NCI-H82 treated with DMSO at 0.1 percent for 48 hours (cell line): ENCODE measurements around the gene PGPEP1.
"Not testable (repeated sequence)": the region's sequence is repeated elsewhere in the genome, so short reads cannot be mapped to it uniquely, and the experiment has no call there.

Experiments used
- DNase-seq: peaks from one replicate; lab custom pipeline; 2025; ENCODE audit not compliant: unreplicated experiment; lab: John Stamatoyannopoulos, UW

Gene PGPEP1

DNA sequence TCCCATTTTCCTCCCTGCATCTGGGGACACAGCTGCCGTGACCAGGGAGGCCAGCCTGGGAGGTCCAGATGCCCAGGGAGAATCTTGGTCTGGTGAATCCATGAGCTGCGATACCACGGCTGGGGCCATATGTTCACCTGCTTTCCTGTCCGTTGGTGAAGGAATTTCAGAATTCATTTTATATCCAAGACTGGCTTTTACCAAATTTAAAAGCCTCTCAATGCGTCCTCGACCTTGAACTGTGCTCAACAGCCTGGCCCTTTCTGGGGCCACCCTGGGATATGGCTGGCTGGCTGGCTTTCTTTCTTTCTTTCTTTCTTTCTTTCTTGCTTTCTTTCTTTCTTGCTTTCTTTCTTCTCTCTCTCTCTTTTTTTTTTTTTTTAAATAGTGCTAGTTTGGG is 23.4 kb downstream of the PGPEP1 start:
- no peak for DNase-seq

DNA sequence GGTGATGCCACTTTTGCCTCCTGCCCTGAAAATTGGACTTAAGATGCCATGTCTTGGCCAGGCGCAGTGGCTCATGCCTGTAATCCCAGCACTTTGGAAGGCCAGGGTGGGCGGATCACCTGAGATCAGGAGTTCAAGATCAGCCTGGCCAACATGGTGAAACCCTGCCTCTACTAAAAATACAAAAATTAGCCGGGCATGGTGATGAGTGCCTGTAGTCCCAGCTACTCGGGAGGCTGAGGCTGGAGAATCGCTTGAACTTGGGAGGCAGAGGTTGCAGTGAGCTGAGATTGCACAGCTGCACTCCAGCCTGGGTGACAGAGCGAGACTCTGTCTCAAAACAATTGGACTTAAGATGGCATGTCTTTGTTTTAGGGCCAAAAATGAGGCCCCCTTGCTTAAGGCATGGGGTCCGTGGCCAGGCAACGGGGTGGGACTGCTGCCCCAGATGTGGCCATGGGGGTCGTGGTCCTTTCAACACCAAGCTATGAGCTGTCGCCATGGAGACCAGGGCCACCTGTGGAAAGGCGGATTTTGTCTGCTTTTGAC is 24.0 kb downstream of the PGPEP1 start:
- not testable (repeated sequence) for DNase-seq

DNA sequence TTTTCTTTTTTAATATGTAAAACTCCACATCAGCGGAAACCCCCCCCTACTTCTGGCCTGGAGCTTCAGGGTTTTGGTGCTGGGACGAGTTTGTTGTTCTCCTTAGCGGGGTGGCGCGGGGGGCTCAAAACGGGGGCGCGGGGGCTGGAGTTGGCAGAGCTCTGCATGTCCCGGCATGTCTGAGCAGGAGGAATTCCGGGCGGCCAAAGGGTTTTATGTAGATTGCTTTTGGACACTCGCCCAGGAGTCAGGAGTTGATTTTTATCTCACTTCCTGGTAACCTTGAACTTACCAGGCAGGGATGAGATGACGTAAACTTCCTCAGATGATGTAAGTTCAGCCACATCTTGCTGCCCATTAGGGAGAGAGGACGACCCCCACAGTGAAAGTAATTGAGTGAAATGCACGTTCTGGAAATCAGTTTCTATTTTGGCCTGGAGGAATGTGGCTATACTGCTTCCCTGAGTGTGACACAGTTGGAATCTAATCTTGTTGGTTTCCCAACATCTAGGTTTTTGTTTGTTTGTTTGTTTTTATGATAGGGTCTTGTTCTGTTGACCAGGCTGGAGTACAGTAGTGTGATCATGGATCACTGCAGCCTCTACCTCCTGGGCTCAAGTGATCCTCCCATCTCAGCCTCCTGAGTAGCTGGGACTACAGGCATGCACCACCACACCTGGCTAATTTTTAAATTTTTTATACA is 24.6 kb downstream of the PGPEP1 start:
- no peak for DNase-seq

DNA sequence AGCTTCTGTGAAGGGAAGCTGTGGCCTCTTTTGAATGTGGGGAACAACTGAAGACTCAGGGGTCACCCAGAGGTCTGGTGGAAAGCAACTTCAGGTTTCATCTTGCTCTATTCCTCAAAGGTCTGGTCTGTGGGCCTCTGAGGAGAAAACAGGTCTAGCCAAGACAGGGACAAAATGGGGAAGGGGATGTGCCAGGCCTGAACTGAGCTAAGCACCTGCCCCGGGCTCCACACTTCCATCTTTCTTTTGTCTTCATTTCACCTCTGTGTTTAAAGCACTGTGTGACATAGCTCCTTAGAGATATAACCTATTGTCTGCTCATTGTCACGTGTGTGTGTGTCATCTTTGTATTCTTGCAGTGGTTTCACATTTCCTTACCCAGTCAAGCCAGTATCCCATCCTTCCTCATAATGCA is 25.6 kb downstream of the PGPEP1 start:
- DNase-seq, result no peak

DNA sequence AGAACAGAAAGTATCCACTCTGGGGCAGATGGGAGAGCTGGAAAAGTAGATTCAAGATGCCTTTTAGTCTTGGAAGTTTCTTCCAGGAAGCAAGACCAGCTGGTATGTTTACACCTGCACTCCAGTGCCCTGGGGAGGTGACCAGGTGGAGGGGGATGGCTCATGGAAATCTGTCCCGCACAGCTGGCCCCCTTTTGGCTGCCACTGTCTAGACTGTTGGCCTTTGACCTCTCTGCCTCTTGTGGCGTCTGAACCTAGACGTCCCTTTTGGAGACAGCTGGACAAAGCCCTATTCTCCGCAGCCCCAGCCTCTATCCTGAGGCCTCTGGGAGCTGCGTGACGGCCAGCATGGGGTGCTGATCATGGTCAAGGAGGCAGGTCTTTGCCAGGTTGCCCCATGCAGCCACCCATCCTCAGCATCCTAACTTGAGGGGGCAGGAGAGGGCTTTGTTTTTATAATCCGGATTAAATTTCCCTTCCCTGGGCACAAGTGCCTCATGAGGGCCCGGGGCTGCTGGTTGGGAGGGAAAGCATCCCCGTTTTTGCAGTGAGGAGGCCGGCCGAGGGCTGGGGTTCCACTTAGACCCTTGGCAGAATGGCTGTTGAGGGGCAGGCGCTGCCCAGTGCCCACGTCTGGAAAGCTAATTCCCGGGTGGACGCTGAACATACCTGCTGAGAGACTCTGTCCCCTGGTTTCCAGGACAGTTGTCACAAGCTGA is 28.3 kb downstream of the PGPEP1 start:
- no peak for DNase-seq

DNA sequence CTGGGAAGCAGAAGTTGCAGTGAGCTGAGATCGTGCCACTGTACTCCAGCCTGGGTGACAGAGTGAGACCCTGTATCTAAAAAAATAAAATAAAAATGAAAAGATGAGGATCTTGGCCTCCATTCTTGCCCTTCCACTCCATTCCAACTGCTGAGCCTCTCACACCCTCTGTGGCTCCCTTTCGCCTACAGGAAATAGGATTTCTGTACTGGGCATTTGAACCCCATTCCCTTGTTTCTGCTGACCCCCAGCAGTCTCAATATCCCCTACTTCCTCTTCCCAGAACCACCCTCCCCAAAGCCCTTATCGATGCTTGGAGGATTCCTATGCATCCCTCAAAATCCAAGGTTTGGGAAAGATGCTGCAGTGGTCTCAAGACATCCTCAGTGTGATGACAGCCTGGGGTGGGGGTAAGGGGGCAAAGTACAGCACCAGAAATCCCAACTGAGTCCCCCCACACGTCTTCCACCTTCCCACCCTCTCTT is 33.1 kb downstream of the PGPEP1 start:
- no peak for DNase-seq

DNA sequence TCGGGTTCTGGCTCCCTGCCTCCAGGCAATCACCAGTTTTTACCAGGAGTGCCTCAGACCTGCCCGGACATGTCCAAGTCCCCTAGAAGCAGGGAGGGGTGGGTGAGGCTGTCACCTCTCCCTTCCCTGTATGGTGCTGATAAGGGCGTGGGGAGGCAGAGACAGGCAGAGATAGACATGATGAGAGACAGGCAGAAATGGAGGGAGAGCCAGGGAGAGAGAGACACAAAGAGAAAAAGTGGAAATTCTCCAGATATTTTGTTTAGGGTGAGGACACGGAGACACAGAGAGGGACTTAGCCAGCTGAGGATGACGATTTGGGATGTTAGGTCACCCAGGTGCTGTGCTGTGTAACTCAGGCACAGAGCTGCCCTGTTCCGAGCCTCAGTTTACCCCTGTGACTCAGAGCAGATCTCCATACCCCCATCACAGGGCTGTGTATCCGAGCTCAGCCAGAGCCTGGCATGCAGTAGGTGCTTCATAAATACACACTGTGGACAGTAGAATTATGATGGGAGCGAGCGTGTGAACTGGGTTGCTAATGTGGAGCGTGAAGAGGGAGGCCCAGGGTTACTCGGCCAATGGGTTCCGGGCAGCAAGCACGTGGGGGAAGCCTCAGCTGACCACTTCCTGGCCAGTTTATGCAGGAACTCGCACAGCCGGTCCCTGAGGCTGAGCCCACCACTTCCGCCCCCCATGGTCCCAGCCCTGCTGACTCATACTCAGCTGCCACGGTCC is 33.7 kb downstream of the PGPEP1 start:
- no peak for DNase-seq

DNA sequence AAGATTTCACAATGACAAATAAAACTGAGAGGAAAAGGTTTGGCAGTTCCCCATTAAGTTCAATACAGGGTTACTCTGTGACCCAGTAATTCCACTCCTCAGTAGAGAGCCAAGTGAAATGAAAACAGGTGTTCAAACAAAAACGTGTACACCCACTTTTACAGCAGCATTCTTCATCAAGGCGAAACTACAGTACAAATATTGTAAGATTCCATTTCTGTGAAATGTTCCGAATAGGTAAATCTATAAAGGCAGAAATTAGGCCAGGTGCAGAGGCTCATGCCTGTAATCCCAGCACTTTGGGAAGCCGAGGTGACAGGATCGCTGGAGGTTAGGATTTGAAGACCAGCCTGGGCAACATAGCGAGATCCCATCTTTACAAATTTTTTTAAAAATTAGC is 36.6 kb downstream of the PGPEP1 start:
- DNase-seq, result no peak

DNA sequence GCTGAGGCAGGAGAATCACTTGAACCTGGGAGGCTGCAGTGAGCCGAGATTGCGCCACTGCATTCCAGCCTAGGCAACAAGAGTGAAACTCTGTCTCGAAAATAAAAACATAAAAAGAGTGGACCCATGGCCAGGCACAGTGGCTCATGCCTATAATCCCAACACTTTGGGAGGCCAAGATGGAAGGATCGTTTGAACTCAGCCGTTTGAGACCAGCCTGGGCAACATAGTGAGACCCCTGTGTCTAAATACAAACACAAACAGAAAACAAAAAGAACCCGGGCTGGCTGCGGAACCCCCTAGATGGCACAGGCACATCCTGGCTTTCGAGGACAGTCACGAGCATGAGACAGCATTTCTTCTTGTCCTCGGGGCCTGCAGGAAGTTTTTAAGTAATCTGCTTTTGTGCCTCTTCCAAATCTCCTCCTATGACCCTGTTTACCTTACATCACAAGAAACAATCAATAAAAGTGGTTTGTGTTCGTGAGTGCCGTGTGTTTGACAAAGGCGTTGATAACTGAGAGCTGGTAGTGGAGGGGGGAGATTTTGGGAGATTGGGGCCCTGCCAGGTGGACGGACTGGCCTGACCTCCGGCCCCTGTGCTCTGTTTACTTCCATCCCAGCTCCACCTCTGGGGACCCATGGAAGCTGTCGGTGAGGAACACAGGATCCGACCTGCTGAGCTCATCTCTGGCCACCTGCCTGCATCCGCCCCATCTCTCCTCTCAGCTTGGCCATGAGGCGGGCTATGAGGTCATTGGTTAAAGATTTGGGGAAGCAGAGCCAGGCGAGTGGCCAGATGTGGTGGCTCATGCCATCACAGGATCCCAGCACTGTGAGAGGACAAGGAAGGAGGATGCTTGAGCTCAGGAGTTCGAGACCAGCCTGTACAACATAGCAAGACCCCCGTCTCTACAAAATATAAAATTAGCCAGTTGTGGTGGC is 39.7 kb downstream of the PGPEP1 start:
- DNase-seq, result no peak

DNA sequence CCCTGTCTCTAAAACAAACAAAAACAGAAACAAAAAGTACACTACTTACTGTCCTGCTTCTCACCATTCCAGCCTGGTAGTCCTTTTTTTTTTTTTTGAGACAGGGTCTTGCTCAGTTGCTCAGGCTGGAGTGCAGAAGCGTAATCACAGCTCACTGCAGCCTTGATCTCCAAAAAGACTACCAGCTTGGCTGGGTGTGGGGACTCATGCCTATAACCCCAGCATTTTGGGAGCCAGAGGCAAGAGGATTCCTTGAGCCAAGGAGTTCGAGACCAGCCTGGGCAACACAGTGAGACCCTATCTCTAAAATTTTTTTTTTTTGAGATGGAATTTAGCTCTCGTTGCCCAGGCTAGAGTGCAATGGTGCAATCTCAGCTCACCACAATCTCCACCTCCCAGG is 40.4 kb downstream of the PGPEP1 start:
- no peak for DNase-seq

DNA sequence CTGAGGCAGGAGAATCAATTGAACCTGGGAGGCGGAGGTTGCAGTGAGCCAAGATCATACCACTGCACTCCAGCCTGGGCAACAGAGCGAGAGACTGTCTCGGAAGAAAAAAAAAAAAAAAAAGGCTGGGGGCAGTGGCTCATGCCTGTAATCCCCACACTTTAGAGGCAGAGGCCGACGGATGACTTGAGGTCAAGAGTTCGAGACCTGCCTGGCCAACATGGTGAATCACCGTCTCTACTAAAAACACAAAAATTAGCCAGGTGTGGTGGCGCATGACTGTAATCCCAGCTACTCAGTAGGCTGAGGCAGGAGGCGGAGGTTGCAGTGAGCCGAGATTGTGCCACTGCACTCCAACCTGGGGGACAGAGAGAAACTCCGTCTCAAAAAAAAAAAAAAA is 43.2 kb downstream of the PGPEP1 start:
- DNase-seq, result not testable (repeated sequence)

DNA sequence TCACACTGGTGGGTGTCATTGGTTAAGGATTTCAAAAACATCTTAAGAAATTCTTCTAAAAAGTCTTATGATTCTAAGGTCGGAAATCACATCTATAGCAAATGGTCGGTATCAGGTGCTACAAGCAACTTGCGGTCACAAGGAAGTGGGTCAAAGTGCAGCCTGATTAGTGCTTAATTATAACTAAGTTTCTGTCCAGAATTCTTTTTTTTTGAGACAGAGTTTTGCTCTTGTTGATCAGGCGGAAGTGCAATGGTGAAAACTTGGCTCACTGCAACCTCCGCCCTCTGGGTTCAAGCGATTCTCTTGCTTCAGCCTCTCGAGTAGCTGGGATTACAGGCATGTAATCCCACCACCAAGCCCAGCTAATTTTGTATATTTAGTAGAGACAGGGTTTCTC is 44.4 kb downstream of the PGPEP1 start:
- no peak for DNase-seq

DNA sequence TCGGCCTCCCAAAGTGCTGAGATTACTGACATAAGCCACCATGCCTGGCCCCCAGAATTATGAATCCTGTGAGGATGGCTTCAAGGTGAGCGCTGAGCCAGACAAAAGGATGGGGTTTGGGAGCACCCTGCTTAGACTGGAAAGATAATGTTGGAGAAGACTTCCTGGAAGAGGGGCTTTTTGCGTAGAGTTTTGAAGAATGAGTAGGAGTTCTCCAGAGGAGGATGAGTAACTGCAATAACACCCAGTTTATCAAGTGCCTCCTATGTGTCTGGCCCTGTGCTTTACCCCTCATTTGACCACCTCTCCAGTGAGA is 44.9 kb downstream of the PGPEP1 start:
- DNase-seq, result no peak

DNA sequence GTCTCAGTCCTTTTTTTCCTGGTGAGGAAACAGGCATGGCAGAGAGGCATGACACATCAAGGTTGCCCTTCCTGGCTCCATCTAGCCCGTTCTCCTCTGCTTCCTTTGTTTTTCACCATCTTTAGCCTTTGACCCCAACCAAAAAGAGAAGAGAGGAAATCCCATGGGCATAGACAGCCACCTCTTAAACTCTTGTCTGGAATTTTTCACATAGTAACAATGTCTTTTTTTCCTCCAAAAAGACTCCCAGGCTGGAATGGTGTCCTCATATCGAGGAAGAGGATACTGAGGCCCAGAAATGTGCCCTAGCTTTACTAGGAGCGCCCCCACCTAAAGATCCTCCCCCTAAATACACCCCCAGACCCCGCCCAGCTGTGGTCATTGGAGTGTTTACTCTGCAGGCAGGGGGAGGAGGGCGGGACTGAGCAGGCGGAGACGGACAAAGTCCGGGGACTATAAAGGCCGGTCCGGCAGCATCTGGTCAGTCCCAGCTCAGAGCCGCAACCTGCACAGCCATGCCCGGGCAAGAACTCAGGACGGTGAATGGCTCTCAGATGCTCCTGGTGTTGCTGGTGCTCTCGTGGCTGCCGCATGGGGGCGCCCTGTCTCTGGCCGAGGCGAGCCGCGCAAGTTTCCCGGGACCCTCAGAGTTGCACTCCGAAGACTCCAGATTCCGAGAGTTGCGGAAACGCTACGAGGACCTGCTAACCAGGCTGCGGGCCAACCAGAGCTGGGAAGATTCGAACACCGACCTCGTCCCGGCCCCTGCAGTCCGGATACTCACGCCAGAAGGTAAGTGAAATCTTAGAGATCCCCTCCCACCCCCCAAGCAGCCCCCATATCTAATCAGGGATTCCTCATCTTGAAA is 45.5 kb downstream of the PGPEP1 start, which contains the start of gene GDF15:
TSS of gene GDF15 (plus strand) at position 484 of the 868 bp plus-strand sequence. CDS start at position 516, 32 bp downstream.
- DNase-seq, result no peak

DNA sequence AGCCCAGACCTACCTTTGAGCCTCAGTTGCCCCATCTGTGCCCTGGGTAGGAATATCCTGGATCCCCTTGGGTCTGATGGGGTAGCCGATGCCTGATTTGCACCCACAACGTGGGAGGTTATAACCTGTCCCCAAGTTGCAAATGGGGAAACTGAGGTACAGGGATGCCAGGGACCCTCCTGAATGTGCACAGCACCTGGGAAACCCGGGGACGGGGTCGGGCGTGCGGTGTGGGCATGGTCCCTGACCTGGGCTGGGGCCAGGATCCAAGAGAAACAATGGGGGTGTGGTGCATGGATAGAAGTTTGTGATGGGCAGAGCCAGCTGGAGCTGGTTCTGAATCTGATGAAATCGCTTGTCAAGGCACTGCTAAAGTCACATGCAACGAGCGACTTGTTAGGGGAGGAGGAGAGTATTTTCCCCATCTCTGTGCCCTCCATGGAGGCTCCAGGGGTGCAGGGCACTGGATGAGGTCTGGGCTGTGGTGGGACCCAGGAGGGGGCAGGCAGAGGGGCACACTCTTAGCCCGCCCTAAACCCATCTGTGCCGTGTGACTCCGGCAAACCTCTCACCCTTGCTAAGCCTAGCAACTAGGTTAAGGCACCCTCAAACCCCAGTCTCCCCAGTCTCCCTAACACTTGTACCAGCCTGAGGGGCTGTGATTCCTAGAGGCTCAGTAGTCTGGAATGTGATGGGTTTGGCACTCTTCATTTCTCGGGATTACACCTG is 46.3 kb downstream of the PGPEP1 start:
- DNase-seq, result no peak

DNA sequence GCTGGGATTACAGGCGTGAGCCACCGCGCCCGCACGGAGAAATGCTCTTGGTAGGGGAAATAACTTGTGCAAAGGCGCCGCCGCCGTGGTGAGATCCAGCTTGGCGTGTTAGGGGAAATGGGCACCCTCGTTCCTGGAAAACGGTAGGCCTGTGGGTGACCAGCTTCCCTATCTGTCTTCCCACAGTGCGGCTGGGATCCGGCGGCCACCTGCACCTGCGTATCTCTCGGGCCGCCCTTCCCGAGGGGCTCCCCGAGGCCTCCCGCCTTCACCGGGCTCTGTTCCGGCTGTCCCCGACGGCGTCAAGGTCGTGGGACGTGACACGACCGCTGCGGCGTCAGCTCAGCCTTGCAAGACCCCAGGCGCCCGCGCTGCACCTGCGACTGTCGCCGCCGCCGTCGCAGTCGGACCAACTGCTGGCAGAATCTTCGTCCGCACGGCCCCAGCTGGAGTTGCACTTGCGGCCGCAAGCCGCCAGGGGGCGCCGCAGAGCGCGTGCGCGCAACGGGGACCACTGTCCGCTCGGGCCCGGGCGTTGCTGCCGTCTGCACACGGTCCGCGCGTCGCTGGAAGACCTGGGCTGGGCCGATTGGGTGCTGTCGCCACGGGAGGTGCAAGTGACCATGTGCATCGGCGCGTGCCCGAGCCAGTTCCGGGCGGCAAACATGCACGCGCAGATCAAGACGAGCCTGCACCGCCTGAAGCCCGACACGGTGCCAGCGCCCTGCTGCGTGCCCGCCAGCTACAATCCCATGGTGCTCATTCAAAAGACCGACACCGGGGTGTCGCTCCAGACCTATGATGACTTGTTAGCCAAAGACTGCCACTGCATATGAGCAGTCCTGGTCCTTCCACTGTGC is 47.9 kb downstream of the PGPEP1 start:
- peak; percentile 62 for DNase-seq

DNA sequence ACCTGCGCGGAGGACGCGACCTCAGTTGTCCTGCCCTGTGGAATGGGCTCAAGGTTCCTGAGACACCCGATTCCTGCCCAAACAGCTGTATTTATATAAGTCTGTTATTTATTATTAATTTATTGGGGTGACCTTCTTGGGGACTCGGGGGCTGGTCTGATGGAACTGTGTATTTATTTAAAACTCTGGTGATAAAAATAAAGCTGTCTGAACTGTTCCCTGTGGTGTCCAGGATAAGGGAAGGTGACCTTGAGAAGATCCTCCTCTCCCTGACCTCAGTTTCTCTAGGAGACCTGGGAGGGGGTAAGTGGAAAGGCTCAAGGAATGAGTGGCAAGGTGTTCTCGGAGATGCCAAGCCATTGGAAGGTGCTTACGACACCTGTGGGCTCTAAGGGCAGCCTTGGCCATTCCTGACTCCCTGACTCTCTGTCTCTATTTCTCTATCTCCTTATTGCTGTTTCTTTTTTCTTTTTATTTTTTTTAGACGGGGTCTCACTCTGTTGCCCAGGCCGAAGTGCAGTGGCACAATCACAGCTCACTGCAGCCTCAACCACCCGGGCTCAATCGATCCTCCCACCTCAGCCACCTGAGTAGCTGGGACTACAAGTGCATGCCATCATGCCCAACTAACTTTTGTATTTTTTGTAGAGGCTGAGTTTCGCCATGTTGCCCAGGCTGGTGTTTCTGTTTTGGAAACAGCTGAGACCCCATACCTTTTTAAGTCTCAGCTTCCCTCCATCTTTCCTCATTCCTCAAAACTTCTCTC is 48.7 kb downstream of the PGPEP1 start:
- DNase-seq, result no peak
